Stimulated activated CD8-positive, alpha-beta memory T cell treated with anti-CD3 and anti-CD28 coated beads, Interleukin-15, amount 100 ng/mL, for 48 hours (primary cell): ENCODE measurements around the gene ANKS1A.

Source experiments
- DNase-seq, 2 donors: peaks; one replicate each; pipeline ENCODE4 v3.0.0-alpha.2; 2020; ENCODE audit warnings: low read depth in 2 of 2

ANKS1A gene

DNA sequence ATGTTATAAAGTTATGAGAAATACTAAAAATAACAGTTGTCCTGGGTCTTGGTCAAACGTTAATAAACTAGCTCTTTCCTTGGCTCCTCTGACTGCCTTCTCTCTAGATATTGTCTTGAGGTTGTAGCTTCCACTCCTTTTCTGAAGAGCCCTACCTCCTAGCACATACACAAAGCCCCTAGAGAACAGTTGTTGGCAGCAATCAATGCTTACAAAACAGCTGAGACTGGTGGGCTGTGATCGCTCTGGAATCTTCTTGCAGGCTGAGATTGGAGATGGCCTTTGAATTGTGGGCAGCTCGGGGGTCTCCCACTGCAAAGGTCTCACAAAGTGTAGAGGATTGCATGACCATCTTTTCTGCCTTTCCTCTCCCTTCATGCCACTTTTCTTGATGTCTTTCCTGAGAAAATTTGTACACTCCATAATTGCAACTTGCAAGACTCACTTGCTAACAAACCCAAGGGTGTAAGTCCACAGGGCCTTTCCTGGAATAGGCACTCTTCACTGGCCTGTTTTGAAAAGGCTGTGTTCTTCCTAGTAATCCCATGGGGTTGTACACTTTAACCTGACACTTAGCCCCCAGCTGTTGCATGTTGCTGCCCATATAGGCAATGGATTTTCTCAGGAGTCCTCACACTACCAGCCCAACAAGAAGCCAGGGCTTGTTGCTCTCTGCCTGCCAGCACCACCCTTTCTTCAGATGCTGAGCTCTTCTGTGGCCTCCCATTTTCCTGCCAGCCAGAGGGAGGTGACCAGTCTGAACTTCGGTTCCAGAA is 152.2 kb downstream of the ANKS1A start:
- DNase-seq: no peak

DNA sequence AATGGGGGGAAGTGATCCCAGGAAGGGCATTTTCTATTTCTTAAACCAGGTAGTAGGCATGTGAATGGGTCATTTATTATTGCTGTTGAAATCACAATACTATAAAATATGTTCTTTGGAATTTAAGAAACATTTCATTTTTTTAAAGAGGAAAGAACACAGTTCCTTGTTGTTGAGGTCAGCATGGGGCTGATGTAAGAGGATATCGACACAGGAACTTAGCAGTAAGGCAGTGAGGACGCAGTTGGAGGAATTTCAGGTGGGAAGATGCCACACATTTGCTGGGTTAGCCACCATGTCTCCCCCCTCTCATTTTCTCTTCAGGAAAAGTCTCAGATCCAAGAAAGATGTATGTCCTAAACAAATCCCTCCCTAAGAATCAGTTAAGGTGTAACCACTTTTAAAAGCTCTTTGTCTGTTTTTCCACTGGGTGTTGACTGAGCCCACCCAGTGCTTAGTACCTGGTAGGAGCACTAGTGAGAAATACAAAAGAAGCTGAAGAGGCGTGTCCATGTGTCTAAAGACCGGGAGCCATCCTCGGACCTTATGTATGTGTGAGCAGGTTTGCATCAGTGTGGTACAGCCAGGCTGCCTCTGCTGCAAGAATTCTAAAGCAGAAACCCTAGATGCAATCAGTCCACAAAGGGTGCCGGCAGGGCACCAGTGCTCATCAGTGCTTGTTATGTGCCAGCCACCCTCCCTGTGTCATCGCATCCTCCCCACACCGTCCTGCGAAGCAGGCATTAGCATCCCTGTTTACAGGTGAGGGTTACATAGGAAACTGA is 153.2 kb downstream of the ANKS1A start:
- DNase-seq: no peak

DNA sequence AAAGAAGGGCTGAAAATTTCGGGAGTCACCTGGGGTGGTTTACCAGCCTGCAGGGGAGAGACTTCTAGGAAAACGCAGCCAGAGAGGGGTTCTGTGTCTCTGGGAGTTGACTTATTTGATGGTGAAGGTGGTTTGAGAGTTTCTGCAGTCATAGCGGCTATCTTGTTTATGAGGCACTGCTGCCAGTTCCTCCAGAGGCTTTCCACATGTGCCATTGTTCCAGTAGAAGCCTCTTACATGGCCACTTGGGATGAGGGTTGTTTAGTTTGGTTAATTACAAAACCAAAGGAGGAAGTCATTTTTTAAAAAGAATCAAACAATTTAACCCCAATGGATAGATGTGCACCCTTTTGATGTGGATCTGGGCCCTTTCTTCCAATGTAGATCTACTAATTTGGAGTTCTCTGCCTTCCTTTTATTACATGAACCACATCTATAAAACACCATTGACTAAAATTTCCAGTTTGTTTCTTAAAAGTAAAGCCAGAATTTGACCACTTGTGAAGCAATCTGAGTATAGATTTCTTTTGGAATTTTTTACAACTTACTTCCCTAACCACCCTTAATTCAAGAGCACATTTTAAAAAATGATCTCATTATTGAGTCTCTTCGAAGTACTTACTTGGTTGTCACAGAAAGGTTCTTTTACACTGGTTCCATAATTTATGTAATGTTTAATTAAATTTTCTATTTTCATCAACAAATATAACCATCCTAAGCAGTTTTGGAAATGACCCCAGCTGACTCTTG is 154.5 kb downstream of the ANKS1A start:
- no peak for DNase-seq

DNA sequence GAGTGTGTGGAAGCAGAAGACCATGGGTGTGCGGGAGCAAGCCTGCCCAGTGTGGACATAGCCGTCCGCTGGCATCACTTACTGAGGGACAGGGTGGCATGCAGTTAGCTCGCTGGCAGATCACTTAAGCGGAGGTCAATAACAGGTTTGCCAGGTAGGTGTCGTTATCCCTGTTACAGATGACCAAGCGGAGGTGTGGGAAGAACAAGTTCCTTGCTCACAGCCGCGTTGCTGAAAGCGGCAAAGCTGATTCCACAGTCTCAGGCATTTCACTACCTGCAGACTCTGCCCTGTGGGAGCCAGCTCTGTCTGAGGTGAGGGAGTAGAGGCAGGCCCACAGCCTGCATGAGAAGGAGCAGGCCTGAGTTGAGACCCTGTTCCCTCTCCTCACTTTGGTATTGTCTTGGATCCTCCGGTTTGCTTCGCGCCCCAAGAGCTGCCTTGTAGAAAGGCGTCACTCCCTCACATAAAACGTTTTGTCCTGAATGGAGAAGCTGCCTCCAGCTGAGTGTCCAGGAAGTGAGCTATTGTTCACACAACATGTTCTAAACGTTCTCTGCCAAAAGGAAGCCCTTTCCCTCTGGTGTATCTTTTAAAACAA is 155.2 kb downstream of the ANKS1A start:
- DNase-seq: no peak

DNA sequence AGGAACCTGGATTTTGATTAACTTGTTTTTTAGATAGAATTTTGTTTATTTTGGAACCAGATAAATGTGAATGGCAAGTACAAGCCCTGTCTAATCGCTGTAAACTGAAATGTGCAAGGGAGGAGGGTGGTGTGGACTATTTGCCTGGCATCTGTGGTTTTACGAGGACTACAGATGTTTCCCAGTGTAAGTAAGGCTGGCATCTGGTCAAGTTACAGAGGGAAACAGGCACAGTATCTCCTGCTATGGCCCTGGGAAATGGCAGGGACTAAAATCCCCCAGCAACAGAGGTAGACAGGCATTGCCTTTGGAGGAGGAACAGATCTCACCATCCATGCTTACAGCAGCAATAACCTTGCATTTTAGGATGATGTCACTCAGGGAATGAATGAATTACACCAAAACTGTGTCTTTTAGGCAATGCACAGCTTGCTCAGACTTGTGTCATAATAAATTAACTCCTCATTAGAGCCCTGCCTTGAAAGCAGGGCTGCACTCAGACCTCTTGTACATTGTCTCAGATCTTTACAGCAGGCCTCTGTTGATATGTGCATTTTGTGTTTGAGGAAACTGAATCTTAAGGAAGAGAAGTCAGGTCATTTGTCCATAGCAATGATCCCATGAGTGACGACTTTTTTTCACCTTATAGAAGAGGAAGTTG is 155.8 kb downstream of the ANKS1A start:
- no peak for DNase-seq

DNA sequence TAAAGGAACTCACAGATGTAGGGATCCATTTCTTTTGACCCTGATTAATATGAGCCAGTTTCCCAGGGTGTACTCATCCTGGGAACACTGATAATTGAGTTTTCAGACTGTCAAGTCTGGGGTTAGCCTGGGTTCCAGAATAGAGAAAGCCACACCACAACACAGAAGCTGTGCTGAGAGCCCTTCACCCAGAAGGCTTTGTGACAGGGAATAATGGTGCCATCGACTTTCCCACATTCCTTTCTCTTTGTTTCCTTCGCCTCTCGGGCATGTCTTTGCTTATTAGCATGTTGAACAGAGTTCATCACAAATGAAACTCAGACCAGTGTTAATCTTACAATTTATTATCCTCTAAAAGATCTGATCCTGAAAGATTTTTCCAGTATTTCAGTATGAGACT is 157.0 kb downstream of the ANKS1A start:
- DNase-seq: no peak

DNA sequence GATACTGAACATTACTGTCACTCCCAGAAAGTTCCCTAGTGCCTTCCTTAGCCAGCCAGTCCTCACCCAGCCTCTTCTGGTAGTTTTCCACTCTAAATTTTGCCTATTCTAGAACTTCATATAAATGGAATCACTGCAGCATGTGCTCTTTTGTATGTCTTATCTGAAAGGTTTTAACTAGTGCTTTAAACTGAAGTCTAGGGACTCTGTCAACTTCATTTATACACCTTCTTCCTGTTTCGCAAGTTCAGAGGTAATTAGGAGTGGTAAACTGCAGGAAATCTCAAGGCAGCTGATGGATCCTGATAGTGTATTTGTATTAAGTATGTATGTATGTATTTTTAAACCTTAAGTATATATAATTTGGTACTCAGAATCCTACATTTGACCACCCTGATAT is 157.8 kb downstream of the ANKS1A start:
- DNase-seq: no peak

DNA sequence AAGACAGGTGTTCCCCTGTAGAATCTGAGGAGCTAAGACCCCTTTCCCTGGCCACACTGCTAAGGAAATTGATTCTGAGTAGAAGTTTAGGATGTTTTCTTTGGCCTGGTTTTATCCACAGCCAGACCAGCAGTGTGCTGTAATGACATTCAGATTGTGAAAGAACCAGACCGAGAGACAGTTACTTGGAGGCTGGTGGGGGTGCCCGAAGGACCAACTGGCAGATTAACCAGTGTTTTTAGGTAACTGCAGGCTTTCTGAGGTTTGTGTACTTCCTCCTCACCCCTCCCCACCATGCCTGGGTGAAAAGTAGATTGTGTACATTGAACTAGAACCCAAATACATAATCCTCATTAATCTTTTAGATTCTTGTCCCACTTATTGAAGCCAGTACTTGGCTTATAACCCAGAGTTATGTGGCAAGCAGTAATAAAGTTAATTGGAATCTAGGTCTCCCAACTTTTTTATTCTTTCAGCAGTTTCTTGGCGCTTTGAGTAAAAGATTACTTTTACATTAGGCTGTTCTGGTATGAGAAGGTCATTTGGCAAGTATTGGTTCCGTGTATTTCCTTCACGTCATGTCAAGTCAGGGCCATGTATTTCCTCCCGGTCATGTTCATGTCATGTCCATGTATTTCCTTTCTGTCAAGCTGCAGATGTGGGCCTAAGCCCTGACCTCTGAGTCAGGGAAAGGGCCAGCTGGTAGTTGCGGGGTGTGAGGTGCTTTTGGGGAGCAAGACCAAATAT is 158.4 kb downstream of the ANKS1A start:
- DNase-seq: no peak

DNA sequence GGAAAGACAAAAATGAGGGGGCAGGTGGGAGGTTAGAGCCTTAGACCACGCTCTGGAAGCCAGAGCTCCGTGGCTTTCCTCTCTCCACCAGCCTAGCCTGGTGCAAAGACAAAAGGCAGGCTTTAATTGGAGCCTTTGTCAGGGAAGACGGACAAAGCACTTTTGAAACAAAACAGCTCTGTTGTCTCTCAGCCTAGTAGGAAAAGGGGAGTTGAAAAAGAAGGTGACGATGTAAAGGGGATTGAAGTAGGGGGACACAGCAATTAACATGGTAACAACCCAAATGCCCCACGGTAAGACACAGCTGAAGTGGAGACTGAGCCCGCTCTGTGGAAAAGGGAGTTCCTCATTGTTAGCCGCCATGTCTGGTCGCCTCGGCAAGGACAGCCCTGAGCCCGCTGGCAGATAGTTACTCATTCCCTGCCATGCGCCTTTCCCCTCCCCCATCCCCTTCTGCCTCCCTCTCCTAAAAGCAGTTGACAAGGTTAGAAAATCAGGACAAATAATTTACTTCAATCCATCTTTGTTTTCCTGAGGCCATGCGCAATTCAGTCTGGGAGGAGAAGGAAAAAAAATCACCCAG is 159.1 kb downstream of the ANKS1A start:
- DNase-seq: no peak

DNA sequence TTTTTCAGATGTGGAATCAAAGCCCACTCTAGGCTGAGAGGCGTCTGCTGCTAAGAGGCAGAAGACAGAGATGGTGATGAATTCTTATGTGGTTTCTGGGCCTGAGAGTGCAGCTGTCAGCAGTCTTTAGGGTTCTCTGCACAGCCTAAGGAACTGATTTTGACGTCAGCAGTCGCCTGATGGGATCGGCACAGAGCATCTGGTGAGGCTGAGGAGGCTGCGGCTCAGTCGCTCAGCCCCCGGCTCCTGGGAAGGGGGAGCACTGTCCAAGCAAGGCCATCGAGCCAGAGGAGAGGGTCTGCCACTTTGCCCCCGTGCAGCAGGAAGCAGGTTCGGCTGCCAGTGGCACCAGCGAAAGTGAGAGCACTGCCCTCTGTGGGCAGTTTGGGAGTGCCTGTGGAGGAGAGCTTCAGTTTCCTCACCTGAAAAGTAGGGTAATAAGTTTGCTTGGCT is 159.6 kb downstream of the ANKS1A start:
- no peak for DNase-seq

DNA sequence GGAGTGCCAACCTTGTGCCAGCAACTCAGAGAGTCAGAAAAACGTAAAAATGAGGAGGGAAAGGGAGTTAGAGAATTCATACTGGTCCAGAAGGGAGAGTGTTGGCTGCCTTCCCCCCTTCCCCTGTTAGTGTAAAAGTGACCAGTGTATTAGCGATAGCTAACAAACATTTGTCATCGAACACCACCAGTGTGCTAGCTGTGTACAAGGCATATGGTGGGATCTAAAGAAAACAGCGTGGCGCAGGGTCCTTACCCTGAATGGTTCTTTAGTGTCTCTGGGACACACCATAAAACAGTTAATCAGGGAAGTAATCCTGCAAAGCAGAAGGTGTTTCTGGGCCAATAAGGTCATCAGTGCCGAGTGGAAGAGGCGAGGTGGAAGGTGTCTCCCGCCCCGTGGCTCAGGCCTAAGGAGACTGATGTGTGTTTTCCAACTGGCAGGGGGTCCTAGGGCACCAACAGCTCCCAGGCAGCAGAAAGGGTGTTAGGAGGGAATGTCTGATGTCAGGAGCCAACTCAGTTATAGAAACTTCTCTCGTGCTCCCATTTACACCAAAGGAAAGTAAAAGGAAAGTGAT is 160.2 kb downstream of the ANKS1A start:
- no peak for DNase-seq

DNA sequence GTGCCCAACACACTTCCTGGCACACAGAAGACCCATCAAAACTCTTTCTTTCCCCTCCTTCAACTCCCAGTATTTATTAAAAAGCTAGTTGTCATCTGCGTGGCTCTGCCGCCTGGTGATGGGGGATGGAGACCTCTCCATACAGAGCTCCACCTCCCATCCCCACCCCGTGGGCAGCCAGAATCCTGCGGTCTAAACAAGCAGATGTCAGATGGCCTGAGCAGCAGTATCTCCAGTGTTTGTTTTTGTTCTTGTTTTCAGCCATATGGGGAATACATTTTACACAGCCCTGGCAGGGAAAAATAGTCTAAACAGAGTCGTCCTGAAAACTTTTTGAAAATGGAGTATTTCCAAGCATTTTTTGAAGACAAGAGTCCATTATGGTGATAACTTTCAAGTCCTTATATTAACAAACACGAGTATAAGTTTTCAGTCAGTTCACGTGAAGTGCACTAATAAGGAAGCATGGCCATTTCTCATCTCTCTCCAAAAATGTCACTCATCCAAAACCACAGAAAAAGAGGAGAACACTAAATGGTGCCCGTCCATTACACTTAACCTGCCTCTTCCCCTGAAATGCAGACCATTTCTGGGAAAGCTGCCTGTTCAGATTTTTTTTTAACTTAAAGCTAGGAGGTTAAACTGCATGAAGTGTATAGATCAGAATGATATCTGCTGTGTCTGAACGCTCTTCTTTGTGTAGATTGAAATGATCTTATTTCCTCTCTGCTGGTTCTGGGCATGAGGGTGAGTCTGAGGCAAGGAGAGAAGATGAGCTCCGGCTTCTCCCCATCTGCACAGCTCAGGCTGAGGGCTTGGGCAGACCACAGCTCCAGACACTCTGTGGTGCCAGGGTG is 161.1 kb downstream of the ANKS1A start:
- no peak for DNase-seq

DNA sequence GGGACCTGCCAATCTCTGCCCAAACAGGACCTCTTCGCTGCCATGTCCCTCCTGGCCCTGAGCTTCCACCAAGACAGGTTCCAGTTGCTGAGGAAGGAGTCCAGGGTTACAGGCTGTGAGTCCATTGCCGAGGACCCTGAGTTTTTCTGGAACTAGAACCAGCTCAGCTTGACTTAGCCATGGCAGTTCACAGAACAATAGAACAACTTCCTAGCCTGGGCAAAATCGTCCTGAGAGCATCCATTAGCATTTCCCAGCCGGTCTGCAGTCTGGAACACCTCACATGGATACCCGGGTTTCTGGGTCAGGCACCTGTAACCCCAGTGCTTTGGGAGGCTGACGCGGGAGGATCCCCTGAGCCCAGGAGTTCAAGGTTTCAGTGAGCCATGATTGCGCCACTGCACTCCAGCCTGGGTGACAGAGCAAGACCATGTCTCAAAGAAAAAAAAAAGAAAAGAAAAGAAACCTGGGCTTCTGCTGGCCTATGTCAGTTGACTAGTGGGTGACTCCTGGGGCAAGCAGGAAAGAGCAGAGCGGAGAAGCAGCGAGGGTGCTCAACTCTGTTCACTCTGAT is 161.8 kb downstream of the ANKS1A start:
- no peak for DNase-seq

DNA sequence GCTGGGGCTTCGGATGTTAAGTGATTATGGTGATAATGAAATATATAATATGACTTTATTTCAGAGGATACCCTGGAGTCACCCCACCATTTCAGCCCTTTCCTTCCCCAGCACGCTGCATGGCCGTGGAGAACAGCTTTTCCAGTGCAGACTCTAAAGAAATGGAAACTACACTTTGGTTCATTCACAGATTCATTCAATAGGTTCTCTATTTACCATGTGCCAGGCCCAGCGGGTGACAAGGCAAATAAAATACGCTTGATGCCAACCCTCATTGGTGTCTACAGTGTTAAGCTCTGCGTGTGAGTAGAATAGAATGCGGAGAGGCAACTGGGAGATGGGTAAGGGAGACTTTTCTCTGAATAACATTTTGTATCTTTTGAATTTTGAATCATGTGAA is 162.3 kb downstream of the ANKS1A start:
- DNase-seq: no peak

DNA sequence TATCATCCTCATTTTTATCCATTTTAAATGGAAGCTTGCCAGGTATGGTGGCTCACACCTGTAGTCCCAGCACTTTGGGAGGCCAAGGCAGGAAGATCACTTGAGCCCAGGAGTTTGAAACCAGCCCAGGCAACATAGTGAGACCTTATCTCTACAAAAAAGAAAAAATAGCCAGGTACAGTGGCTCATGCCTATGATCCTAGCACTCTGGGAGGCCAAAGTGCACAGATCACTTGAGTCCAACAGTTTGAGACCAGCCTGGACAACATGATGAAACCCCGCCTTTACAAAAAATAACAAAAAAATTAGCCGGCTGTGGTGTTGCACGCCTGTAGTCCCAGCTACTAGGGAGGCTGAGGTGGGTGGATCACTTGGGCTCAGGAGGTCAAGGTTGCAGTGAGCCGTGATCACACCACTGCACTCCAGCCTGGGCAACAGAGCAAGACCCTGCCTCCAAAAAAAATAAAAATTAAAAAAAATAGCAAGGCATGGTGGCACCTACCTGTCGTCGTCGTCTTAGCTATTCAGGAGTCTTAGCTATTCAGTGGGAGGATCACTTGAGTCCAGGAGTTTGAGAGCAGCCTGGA is 163.0 kb downstream of the ANKS1A start:
- no peak for DNase-seq

DNA sequence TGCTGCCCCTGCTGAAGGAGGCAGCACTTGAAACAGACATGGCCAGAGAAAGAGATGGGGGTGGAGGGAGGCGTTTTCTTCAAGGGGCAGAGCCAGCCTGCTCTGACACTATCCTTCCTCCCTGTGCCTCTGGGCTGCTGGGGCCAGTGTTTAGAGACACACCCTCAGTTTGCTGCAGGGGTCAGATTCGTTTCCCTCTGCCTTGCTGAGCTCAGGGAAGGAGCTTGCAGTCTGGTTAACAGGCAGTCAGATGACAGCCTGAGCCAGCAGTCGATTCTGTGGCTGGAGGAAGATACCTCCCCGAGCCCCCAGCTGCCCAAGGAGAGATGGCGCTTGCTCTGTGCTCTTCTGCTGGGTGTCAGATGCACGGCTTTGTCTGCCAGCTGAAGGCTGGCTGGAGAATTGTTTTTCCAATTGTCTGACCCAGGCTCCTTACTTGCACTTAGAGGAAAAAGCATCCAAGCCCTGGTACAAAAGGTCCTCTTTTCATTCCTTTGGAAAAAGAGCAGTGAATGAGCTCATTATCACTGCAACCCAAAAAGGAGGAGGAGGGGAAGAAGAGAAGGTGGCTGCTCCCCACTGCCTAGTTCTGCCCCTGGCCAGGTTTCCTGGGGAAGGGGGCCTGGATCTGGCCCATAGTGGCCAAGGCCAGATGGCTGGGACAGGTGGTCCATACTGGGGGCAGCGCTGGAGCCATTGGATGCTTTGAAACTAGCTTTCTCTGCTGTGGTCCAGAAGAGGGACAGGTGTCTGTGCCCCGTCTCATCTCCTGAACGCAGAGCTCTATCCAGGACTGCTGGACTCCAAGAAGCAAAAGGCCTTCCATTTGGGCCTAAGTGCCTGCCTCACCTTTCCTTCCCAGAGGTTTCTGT is 163.9 kb downstream of the ANKS1A start:
- no peak for DNase-seq

DNA sequence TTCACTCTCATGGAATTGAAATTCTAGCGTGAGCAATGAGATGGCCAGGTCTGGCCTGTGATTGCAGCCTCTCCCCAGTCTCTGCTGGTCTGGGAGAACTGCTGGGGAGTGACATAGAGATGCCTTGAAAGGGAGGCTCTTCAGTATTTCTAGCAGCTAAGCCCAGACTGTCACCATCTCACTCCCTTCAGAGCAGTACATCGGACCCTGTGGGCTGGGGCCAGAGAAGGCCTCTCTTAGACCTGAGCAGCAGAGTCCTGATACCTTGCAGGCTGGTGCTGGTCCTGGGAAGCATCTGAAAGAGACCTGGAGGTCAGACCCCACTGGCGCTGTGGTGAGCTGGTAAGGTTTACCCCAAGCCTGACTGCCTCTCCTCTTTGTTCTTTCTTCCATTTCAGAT is 164.6 kb downstream of the ANKS1A start:
- no peak for DNase-seq
